OCI-LY3 (cell line): ENCODE measurements around the gene LRRC43.

Experiments used
- EZH2phosphoT487 ChIP-seq: fragments of 200-600 bp; shearing (Covaris generic); IDR thresholded peaks from 2 replicates; pipeline ENCODE4 v1.6.1; 2018; ENCODE audit warnings: antibody characterized with exemption, mixed run types, low read depth
- TF ChIP-seq, protein P1 (sequence below): fragments of 200-600, 300-600 bp; sonication (generic); IDR thresholded peaks from 2 replicates; pipeline ENCODE4 v1.5.1; 2014; ENCODE audit warnings: antibody characterized with exemption, low read length, low read depth

DNA sequence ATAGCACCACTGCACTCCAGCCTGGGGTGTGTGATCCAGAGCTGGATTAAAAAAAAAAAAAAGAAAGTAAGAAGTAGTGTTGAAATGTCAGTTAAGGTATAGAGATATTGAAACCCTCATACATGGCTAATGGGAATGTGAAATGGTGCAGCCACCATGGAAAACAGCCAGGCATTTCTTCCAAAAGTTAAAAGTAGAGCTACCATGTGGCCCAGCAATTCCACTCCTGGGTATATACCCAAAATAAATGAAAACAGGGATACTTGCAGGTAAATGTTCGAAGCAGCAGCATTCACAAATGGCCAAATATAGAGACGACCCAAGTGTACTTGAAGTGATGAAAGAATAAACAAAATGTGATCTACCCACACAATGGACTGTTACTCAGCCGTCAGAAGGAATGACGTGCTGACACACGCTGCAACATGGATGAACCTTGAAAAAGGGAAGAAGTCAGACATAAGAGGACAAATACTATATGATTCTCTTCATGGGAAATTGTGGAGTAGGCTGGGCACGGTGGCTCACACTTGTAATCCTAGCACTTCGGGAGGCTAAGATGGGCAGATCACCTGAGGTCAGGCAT, 24.1 kb upstream of the LRRC43 start:
- TF ChIP-seq, protein P1, sequence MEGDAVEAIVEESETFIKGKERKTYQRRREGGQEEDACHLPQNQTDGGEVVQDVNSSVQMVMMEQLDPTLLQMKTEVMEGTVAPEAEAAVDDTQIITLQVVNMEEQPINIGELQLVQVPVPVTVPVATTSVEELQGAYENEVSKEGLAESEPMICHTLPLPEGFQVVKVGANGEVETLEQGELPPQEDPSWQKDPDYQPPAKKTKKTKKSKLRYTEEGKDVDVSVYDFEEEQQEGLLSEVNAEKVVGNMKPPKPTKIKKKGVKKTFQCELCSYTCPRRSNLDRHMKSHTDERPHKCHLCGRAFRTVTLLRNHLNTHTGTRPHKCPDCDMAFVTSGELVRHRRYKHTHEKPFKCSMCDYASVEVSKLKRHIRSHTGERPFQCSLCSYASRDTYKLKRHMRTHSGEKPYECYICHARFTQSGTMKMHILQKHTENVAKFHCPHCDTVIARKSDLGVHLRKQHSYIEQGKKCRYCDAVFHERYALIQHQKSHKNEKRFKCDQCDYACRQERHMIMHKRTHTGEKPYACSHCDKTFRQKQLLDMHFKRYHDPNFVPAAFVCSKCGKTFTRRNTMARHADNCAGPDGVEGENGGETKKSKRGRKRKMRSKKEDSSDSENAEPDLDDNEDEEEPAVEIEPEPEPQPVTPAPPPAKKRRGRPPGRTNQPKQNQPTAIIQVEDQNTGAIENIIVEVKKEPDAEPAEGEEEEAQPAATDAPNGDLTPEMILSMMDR, result no peak
- TF ChIP-seq EZH2phosphoT487, result no peak
